Activated CD4-positive, alpha-beta T cell treated with anti-CD3 and anti-CD28 coated beads, Interleukin-10, Interleukin-2, amounts not matched to agents 100 ng/mL and 50 ng/mL, durations not matched to agents 16 hours and 8 hours (primary cell): ENCODE results near the gene SAE1.

Source experiments
- DNase-seq: peaks from one replicate; pipeline ENCODE4 v3.0.0-alpha.2; 2020

The SAE1 gene

GRCh38 chr19:47168065-47168464 is 37.4 kb downstream of the SAE1 start:
- no peak for DNase-seq

- DNase-seq, result no peak
Measured at GRCh38 chr19:47172666-47173455, 42.2 kb downstream of the SAE1 start.

GRCh38 chr19:47176071-47176626 is 45.5 kb downstream of the SAE1 start:
- DNase-seq, result no peak

GRCh38 chr19:47176627-47177090 is 46.0 kb downstream of the SAE1 start:
- DNase-seq, result peak; percentile 77

- peak; percentile 57 for DNase-seq
Measured at GRCh38 chr19:47179653-47180310, 49.1 kb downstream of the SAE1 start.

- no peak for DNase-seq
Measured at GRCh38 chr19:47183601-47184000, 53.0 kb downstream of the SAE1 start.

GRCh38 chr19:47186446-47187334 is 56.1 kb downstream of the SAE1 start:
- DNase-seq, result peak; percentile 89

- DNase-seq, result no peak
Measured at GRCh38 chr19:47187335-47187655, 56.7 kb downstream of the SAE1 start.

- DNase-seq, result peak; percentile 14
Measured at GRCh38 chr19:47187797-47188196, 57.2 kb downstream of the SAE1 start.

- DNase-seq, result no peak
Measured at GRCh38 chr19:47188507-47189033, 57.9 kb downstream of the SAE1 start.

- DNase-seq, result peak; percentile 81
Measured at GRCh38 chr19:47190167-47190727, 59.6 kb downstream of the SAE1 start.

GRCh38 chr19:47195434-47195833 is 64.8 kb downstream of the SAE1 start:
- no peak for DNase-seq

- no peak for DNase-seq
Measured at GRCh38 chr19:47197141-47197540, 66.5 kb downstream of the SAE1 start.

GRCh38 chr19:47200530-47200929 is 69.9 kb downstream of the SAE1 start:
- no peak for DNase-seq

- no peak for DNase-seq
Measured at GRCh38 chr19:47203254-47203653, 72.6 kb downstream of the SAE1 start.

- no peak for DNase-seq
Measured at GRCh38 chr19:47209319-47210179, 78.9 kb downstream of the SAE1 start.

- DNase-seq, result no peak
Measured at GRCh38 chr19:47210180-47210490, 79.5 kb downstream of the SAE1 start.

- peak; percentile 84 for DNase-seq
Measured at GRCh38 chr19:47210689-47211316, 80.2 kb downstream of the SAE1 start.

- no peak for DNase-seq
Measured at GRCh38 chr19:47215581-47215980, 84.9 kb downstream of the SAE1 start.

GRCh38 chr19:47221080-47221841 is 90.6 kb downstream of the SAE1 start:
- DNase-seq, result no peak
